HG03571 (cell line): Measurements from ENCODE around the gene TMIGD1.

Experiments used
- ATAC-seq: cut with Tn5 transposase; IDR thresholded peaks from one replicate; pipeline ENCODE4 v1.9.1; 2021; ENCODE audit not compliant: unreplicated experiment

Gene TMIGD1

GRCh38 chr17:30290696-30291542, 42.9 kb downstream of the TMIGD1 start:
- ATAC-seq: no peak

DNA sequence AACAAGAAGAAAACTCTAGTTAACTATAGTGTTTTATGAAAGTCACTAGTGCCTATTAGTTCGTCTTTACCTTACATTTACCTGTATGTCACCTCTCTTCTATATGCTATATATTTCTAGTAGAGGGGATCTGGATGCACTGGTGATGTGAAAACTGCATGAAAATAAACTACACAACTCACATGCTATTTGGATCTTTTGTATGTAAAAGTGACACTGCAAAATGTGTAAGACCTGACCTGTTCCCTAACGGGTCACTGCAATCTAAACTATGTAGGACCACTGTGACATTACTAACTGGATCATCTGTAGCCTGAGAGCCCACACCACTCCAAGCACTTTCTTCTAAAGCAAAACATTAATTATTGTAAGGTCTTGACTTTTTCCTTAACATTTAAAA, 43.8 kb downstream of the TMIGD1 start:
- no peak for ATAC-seq

DNA sequence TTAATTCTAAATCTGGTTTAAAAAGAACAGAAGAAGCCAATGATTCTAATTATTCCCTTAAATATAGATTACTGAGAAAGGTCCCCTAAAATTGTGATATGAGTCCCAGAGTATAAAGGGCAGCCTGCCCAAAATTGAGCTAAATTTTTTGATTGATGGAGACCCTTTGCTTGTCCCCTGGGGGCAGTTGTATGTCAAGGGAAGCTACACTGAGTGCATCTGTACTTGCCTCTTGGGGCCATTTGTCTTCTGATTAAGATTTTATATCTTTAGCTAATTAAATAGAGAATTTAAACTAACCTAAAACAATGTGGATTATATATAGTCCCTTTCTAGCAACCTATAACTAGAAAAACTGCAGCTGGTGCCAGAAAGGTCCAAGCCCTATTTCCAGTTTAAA, 54.7 kb downstream of the TMIGD1 start:
- ATAC-seq: no peak

GRCh38 chr17:30278032-30278431, 55.8 kb downstream of the TMIGD1 start:
- no peak for ATAC-seq

GRCh38 chr17:30275911-30276310, 57.9 kb downstream of the TMIGD1 start:
- no peak for ATAC-seq

DNA sequence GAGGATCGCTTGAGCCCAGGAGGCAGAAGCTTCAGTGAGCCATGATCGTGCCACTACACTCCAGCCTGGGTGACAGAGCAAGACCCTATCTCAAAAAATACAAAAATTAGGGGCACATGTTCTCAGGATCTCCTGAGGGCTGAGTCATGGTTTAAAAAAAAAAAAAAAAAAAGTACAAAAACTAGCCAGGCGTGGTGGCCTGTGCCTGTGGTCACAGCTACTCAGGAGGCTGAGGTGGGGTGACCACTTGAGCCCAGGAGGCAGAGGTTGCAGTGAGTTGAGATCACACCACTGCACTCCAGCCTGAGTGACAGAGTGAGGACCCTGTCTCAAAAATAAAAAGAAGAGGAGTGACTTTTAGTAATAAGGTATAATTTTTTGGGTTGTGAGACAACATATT, 59.0 kb downstream of the TMIGD1 start:
- no peak for ATAC-seq

- ATAC-seq: no peak
Measured at GRCh38 chr17:30273373-30273772, 60.5 kb downstream of the TMIGD1 start.

GRCh38 chr17:30271102-30271501, 62.8 kb downstream of the TMIGD1 start:
- no peak for ATAC-seq

GRCh38 chr17:30267625-30268024, 66.2 kb downstream of the TMIGD1 start:
- ATAC-seq: no peak
